Endothelial cell of umbilical vein (primary cell): ENCODE measurements around the gene CNKSR1. TPM values are rescaled to one million over a fixed set of nuclear protein-coding genes. Genes with fewer than 3 reads are reported as not detected.

ENCODE experiments used
- BruUV-seq: library from RNA; stranded (reverse); fragments of 400-500 nt; replicated peaks from 2 replicates; lab custom pipeline; 2021; lab: Mats Ljungman, UMichigan
- CTCF ChIA-PET: fragments of 300-600, 350-600 bp; sonication (Branson Sonifier 250); formaldehyde crosslinking; loops from one replicate; lab custom pipeline; 2021; ENCODE audit warnings: antibody characterized with exemption, inconsistent platforms; lab: Charles Lee
- POLR2A ChIA-PET: fragments of 300-600, 350-600 bp; sonication (Branson Sonifier 250); formaldehyde crosslinking; loops from one replicate; lab custom pipeline; 2021; ENCODE audit warnings: antibody characterized with exemption, inconsistent platforms; lab: Charles Lee
- DNase-seq: peaks from one replicate; pipeline ENCODE4 v3.0.0-alpha.2; 2011; ENCODE audit warnings: low read depth, low spot score
- FAIRE-seq: peaks from 2 replicates; lab custom pipeline; 2011; peaks lifted over from hg19 to GRCh38; lab: Jason Lieb, UNC
- H2AFZ ChIP-seq: 2 replicates; pipeline ENCODE4 v1.6.0; 2012; ENCODE audit warnings: low read depth, low read length, control low read depth, inconsistent platforms
- H3K27ac ChIP-seq: 2 replicates; pipeline ENCODE4 v1.5.1; 2011; ENCODE audit warnings: low read depth, mild to moderate bottlenecking, control low read depth, low read length, moderate library complexity; ENCODE audit not compliant: insufficient read depth
- H3K27me3 ChIP-seq, 2 experiments: 2 replicates each; pipeline versions ENCODE4 v1.6.0 to v1.6.1; 2011; ENCODE audit warnings: low read length in 2 of 2, mixed read lengths in 1 of 2; ENCODE audit not compliant: control insufficient read depth in 2 of 2, insufficient read depth in 2 of 2
- H3K36me3 ChIP-seq, 2 experiments: 2 replicates in 1 of 2; 3 replicates in 1 of 2; pipeline ENCODE4 v1.5.1; 2011; ENCODE audit warnings: low read length in 2 of 2, mild to moderate bottlenecking in 1 of 2, moderate library complexity in 1 of 2; ENCODE audit not compliant: control insufficient read depth in 2 of 2, insufficient read depth in 2 of 2; ENCODE audit errors: extremely low read depth in 1 of 2
- H3K4me1 ChIP-seq: 3 replicates; pipeline ENCODE4 v1.5.1; 2011; ENCODE audit warnings: mild to moderate bottlenecking, low read length; ENCODE audit not compliant: control insufficient read depth, insufficient read depth; ENCODE audit errors: extremely low read depth
- H3K4me2 ChIP-seq: 2 replicates; pipeline ENCODE4 v1.6.1; 2011; ENCODE audit warnings: low read length, control low read depth, mixed read lengths; ENCODE audit not compliant: insufficient read depth
- H3K4me3 ChIP-seq, 3 experiments: fragments of 200-600 bp in 1 of 3; sonication (generic), shearing (Covaris generic) in 1 of 3; replicated peaks in 1 of 3; 2 replicates each; pipeline ENCODE4 v1.5.1; 2011 to 2016; ENCODE audit warnings: control low read depth in 3 of 3, low read length in 3 of 3, mild to moderate bottlenecking in 2 of 3, inconsistent platforms in 1 of 3, low read depth in 1 of 3, moderate library complexity in 1 of 3; ENCODE audit not compliant: insufficient read depth in 1 of 3
- H3K79me2 ChIP-seq: 2 replicates; pipeline ENCODE4 v1.6.0; 2012; ENCODE audit warnings: low read length, inconsistent platforms; ENCODE audit not compliant: control insufficient read depth, insufficient read depth
- H3K9ac ChIP-seq: replicated peaks from 2 replicates; pipeline ENCODE3; 2011; ENCODE audit warnings: low read length, control low read depth; ENCODE audit not compliant: insufficient read depth; ENCODE audit errors: extremely low read depth
- H3K9me1 ChIP-seq: replicated peaks from 3 replicates; pipeline ENCODE4 v1.6.0; 2011; ENCODE audit warnings: mild to moderate bottlenecking, low read length; ENCODE audit not compliant: control insufficient read depth, insufficient read depth; ENCODE audit errors: extremely low read depth
- H3K9me3 ChIP-seq: replicated peaks from 2 replicates; pipeline ENCODE4 v1.5.1; 2012; ENCODE audit warnings: low read length, inconsistent platforms; ENCODE audit not compliant: control insufficient read depth, insufficient read depth
- H4K20me1 ChIP-seq: replicated peaks from 2 replicates; pipeline ENCODE3; 2011; ENCODE audit warnings: mild to moderate bottlenecking, low read length; ENCODE audit not compliant: control insufficient read depth, insufficient read depth; ENCODE audit errors: extremely low read depth
- CTCF ChIP-seq, 2 donors: IDR thresholded peaks; 1 replicate in 1 of 2; 2 replicates in 1 of 2; pipeline ENCODE4 v1.5.1; 2011; ENCODE audit warnings: low read length in 2 of 2, mild to moderate bottlenecking in 2 of 2, moderate library complexity in 2 of 2, control low read depth in 1 of 2, inconsistent platforms in 1 of 2, low read depth in 1 of 2; ENCODE audit not compliant: insufficient read depth in 1 of 2; ENCODE audit errors: extremely low read depth in 1 of 2
- FOS ChIP-seq: IDR thresholded peaks from 2 replicates; pipeline ENCODE4 v1.6.1; 2011; ENCODE audit warnings: mild to moderate bottlenecking, low read length, moderate library complexity, borderline replicate concordance; ENCODE audit not compliant: insufficient read depth
- GATA2 ChIP-seq: IDR thresholded peaks from 2 replicates; pipeline ENCODE4 v1.7.0; 2011; ENCODE audit warnings: low read depth, mild to moderate bottlenecking, moderate library complexity, mixed read lengths, low read length; ENCODE audit not compliant: insufficient read length, insufficient read depth
- JUN ChIP-seq: IDR thresholded peaks from 2 replicates; pipeline ENCODE4 v1.6.1; 2011; ENCODE audit warnings: borderline replicate concordance, low read depth; ENCODE audit not compliant: insufficient read length, insufficient read depth
- MYC ChIP-seq: IDR thresholded peaks from one replicate; pipeline ENCODE4 v1.6.1; 2011; ENCODE audit warnings: mild to moderate bottlenecking, low read depth, low read length
- POLR2A ChIP-seq: IDR thresholded peaks from 2 replicates; pipeline ENCODE4 v1.6.1; 2012; ENCODE audit warnings: low read depth, mild to moderate bottlenecking, control low read depth, low read length
- POLR2AphosphoS5 ChIP-seq: IDR thresholded peaks from 2 replicates; pipeline ENCODE4 v1.6.1; 2012; ENCODE audit warnings: low read depth, mild to moderate bottlenecking, control low read depth, low read length, moderate library complexity; ENCODE audit not compliant: insufficient read depth
- dilution Hi-C: fragments of 300-500 bp; cut with MboI; formaldehyde crosslinking; loops from one replicate; pipeline ENCODE4 v1.15.0; 2019; ENCODE audit warnings: low sequenced_read_pairs; ENCODE audit not compliant: extremely low pct_ligation_motif_present
- intact Hi-C: fragments of 100-400 bp; cut with micrococcal nuclease; formaldehyde crosslinking; loops from one replicate; pipeline ENCODE4 v1.10.0; 2022
- polyA plus RNA-seq, 4 experiments: library from polyadenylated mRNA; depleted of rRNA in 3 of 4; stranded (reverse) in 3 of 4; unstranded in 1 of 4; fragments of >200 nt; gene quantifications; 2 replicates each; pipeline versions ENCODE4 v1.2.1 to v1.2.3, GENCODE V29; 2011 to 2012; ENCODE audit warnings: missing spikeins in 1 of 4
- total RNA-seq: library from RNA; stranded (reverse); gene quantifications from 2 replicates; pipeline ENCODE4 v1.2.3, GENCODE V29; 2021
- TF ChIP-seq, protein P1 (sequence below): IDR thresholded peaks from 2 replicates; pipeline ENCODE4 v1.6.1; 2011; ENCODE audit not compliant: insufficient read depth, insufficient read length

CNKSR1 gene
- total and polyA plus RNA-seq, 2 donors (not counting 3 experiments of a cell fraction or from before 2014, with no cell fraction given) = 0.22 TPM; not detected in 1

- H3K79me2 ChIP-seq = peaks cover 2% of the 10 kb centered on the region
- H4K20me1 ChIP-seq = no peaks in the 10 kb centered on the region
- H3K9me3 ChIP-seq = no peaks in the 10 kb centered on the region
- TF ChIP-seq GATA2 (no peak), POLR2AphosphoS5 (no peak), JUN (no peak), POLR2A (no peak), MYC (no peak), FOS (no peak), CTCF (IDR thresholded peaks at IDR 0.05; ENCODE audit: extremely low read depth in 1 of 2, insufficient read depth in 1 of 2, low read depth in 1 of 2, low read length in 2 of 2) (no peak)
- TF ChIP-seq, protein P1, sequence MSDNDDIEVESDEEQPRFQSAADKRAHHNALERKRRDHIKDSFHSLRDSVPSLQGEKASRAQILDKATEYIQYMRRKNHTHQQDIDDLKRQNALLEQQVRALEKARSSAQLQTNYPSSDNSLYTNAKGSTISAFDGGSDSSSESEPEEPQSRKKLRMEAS = no peak
- no peak overlapping the region for H3K4me2 ChIP-seq
- FAIRE-seq (no peak), DNase-seq (no peak)
- CTCF ChIA-PET = interaction anchor here (1.4 kb wide), 1 partner anchor 146 kb away, joined by 3 read pairs; no protein-coding TSS in a partner anchor
- no peaks in the 10 kb centered on the region for H3K9me1 ChIP-seq
- no peak overlapping the region for H3K9ac ChIP-seq
- H3K36me3 ChIP-seq = no peaks in the 10 kb centered on the region
- H3K27ac ChIP-seq = no peak overlapping the region
- H3K4me3 ChIP-seq = no peak overlapping the region
- no peaks in the 10 kb centered on the region for H3K27me3 ChIP-seq
- no peaks in the 10 kb centered on the region for H3K4me1 ChIP-seq
- POLR2A ChIA-PET = no interaction called here
- dilution Hi-C loops (no loop called here), intact Hi-C loops (no loop called here)
- BruUV-seq = no TSS peak
- H2AFZ ChIP-seq = no peak overlapping the region
Measured at GRCh38 chr1:26175346-26175745, 1.9 kb upstream of the CNKSR1 start.
